ENCODE results near the gene GHRHR. TPM values are rescaled to one million over a fixed set of nuclear protein-coding genes. Genes with fewer than 3 reads are reported as not detected.

The GHRHR gene
- polyA plus RNA-seq, 2 donors, result not detected

GRCh38 chr7:30971840-30972563, 8.2 kb downstream of the GHRHR start:
- 55 to 59% methylated on average over 15 of the region's 15 CpGs for WGBS, 2 donors
- Histone ChIP-seq H3K9me3 (ENCODE audit: control insufficient read depth in 2 of 2, insufficient read depth in 1 of 2, low read depth in 1 of 2, low read length in 1 of 2) (no peaks in the 10 kb centered on the region), H3K36me3 (ENCODE audit: control insufficient read depth in 2 of 2, insufficient read depth in 2 of 2, low read length in 1 of 2) (no peaks in the 10 kb centered on the region), H3K4me3 (ENCODE audit: low read depth in 1 of 2, low read length in 2 of 2) (no peak overlapping the region), H3K4me1 (ENCODE audit: control insufficient read depth in 2 of 2, insufficient read depth in 2 of 2, low read length in 1 of 2) (no peaks in the 10 kb centered on the region), H3K27ac (ENCODE audit: low read depth in 2 of 2, low read length in 1 of 2) (no peak overlapping the region), H3K27me3 (ENCODE audit: control insufficient read depth in 1 of 2, insufficient read depth in 2 of 2, low read length in 2 of 2) (no peaks in the 10 kb centered on the region)

- no peak overlapping the region for H3K27ac ChIP-seq (ENCODE audit: low read depth in 2 of 2, low read length in 1 of 2)
- H3K4me3 ChIP-seq (ENCODE audit: low read depth in 1 of 2, low read length in 2 of 2), result no peak overlapping the region
- WGBS, 2 donors, result 64 to 65% methylated on average over 3 of the region's 3 CpGs
- no peaks in the 10 kb centered on the region for H3K27me3 ChIP-seq (ENCODE audit: control insufficient read depth in 1 of 2, insufficient read depth in 2 of 2, low read length in 2 of 2)
- no peaks in the 10 kb centered on the region for H3K36me3 ChIP-seq (ENCODE audit: control insufficient read depth in 2 of 2, insufficient read depth in 2 of 2, low read length in 1 of 2)
- H3K4me1 ChIP-seq (ENCODE audit: control insufficient read depth in 2 of 2, insufficient read depth in 2 of 2, low read length in 1 of 2), result no peaks in the 10 kb centered on the region
- H3K9me3 ChIP-seq (ENCODE audit: control insufficient read depth in 2 of 2, insufficient read depth in 1 of 2, low read depth in 1 of 2, low read length in 1 of 2), result no peaks in the 10 kb centered on the region
Measured at GRCh38 chr7:30973292-30973691, 9.5 kb downstream of the GHRHR start.

DNA sequence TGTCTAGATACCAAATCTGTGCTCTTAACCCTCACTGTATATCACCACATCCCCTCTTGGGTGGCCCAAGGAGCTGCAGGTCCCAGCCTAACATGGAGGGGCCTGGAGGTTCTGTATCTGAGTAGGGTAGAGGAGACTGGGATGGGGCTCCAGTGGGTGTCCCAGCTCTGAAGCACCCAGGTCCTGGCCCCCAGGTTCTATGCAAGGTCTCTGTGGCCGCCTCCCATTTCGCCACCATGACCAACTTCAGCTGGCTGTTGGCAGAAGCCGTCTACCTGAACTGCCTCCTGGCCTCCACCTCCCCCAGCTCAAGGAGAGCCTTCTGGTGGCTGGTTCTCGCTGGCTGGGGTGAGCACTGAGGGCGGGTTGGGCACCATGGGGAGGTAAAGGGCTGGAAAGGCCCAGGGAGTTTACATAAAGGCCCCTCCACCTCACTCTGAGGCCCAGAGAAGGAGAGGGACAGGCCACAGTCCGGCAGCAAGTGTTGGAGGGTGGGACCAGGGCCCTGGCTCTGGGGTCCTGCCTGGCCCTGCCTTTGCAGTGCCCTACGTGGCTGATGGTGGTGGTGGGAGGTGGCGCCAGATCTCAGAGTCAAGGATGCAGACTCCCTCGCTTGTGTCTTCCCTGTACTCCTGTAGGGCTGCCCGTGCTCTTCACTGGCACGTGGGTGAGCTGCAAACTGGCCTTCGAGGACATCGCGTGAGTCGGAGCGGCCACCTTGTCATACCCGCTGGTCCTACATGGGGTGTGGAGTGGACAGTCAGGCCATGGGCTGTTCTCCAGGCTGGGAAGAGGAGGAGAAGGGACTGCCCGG, 10.2 kb downstream of the GHRHR start:
- Histone ChIP-seq H3K4me3 (ENCODE audit: low read depth in 1 of 2, low read length in 2 of 2) (no peak overlapping the region), H3K27ac (ENCODE audit: low read depth in 2 of 2, low read length in 1 of 2) (no peak overlapping the region), H3K9me3 (ENCODE audit: control insufficient read depth in 2 of 2, insufficient read depth in 1 of 2, low read depth in 1 of 2, low read length in 1 of 2) (no peaks in the 10 kb centered on the region), H3K4me1 (ENCODE audit: control insufficient read depth in 2 of 2, insufficient read depth in 2 of 2, low read length in 1 of 2) (no peaks in the 10 kb centered on the region), H3K36me3 (ENCODE audit: control insufficient read depth in 2 of 2, insufficient read depth in 2 of 2, low read length in 1 of 2) (no peaks in the 10 kb centered on the region), H3K27me3 (ENCODE audit: control insufficient read depth in 1 of 2, insufficient read depth in 2 of 2, low read length in 2 of 2) (no peaks in the 10 kb centered on the region)
- WGBS, 2 donors, result 94% methylated on average over 18 of the region's 18 CpGs

DNA sequence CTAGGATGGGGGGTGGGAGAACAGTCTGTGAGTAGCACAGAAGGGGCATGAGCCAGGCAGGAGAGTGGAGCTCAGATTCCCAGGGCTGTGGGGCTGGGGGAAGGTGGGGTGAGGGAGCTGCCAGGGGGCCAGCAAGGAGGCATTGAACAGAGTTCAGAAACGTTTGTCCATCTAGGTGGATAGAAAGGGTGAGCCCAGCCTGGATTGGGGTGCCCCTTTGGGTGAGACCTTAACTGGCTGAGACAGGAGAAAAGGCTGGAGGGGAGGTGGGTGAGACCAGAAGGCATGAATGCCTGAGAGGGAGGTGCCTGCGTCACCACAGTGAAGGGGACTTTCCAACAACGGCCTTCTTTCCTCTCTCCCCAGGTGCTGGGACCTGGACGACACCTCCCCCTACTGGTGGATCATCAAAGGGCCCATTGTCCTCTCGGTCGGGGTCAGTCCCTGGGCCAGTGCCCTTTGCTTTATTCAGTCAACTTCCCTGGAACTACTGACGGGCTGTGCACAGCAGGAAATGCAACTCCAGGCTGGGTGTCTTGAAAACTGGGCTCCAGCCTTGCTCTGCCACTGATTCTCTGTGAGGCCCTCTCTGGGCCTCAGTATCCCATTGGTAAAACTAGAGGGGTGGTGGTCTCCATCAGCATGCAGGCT, 11.0 kb downstream of the GHRHR start:
- no peak overlapping the region for H3K27ac ChIP-seq (ENCODE audit: low read depth in 2 of 2, low read length in 1 of 2)
- peaks cover 0 to 3% of the 10 kb centered on the region in 2 donors for H3K27me3 ChIP-seq (ENCODE audit: control insufficient read depth in 1 of 2, insufficient read depth in 2 of 2, low read length in 2 of 2)
- no peaks in the 10 kb centered on the region for H3K4me1 ChIP-seq (ENCODE audit: control insufficient read depth in 2 of 2, insufficient read depth in 2 of 2, low read length in 1 of 2)
- H3K36me3 ChIP-seq (ENCODE audit: control insufficient read depth in 2 of 2, insufficient read depth in 2 of 2, low read length in 1 of 2), result no peaks in the 10 kb centered on the region
- no peaks in the 10 kb centered on the region for H3K9me3 ChIP-seq (ENCODE audit: control insufficient read depth in 2 of 2, insufficient read depth in 1 of 2, low read depth in 1 of 2, low read length in 1 of 2)
- H3K4me3 ChIP-seq (ENCODE audit: low read depth in 1 of 2, low read length in 2 of 2), result no peak overlapping the region
- 17% methylated on average over 7 of the region's 7 CpGs for WGBS, 2 donors

GRCh38 chr7:30975256-30975899, 11.6 kb downstream of the GHRHR start:
- H3K36me3 ChIP-seq (ENCODE audit: control insufficient read depth in 2 of 2, insufficient read depth in 2 of 2, low read length in 1 of 2), result no peaks in the 10 kb centered on the region

DNA sequence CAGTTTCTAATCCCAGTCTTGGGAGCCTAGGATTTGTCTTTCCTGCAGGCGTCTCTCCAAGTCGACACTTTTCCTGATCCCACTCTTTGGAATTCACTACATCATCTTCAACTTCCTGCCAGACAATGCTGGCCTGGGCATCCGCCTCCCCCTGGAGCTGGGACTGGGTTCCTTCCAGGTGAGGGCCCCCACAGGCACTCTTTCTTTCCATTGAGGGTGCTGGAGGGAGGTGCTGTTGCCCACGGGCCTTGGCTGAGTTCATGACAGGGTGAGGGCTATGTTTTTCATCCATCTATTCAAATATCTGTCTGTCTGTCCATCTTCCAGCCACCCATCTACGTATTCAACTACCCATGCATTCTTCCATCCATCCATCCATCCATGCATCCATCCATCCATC, 12.6 kb downstream of the GHRHR start:
- no peak overlapping the region for H3K27ac ChIP-seq (ENCODE audit: low read depth in 2 of 2, low read length in 1 of 2)
- H3K4me1 ChIP-seq (ENCODE audit: control insufficient read depth in 2 of 2, insufficient read depth in 2 of 2, low read length in 1 of 2), result no peaks in the 10 kb centered on the region
- no peak overlapping the region for H3K4me3 ChIP-seq (ENCODE audit: low read depth in 1 of 2, low read length in 2 of 2)
- no peaks in the 10 kb centered on the region for H3K36me3 ChIP-seq (ENCODE audit: control insufficient read depth in 2 of 2, insufficient read depth in 2 of 2, low read length in 1 of 2)
- WGBS, 2 donors, result 75 to 79% methylated on average over 5 of the region's 5 CpGs
- no peaks in the 10 kb centered on the region for H3K9me3 ChIP-seq (ENCODE audit: control insufficient read depth in 2 of 2, insufficient read depth in 1 of 2, low read depth in 1 of 2, low read length in 1 of 2)
- H3K27me3 ChIP-seq (ENCODE audit: control insufficient read depth in 1 of 2, insufficient read depth in 2 of 2, low read length in 2 of 2), result peaks cover 0 to 3% of the 10 kb centered on the region in 2 donors

More at GRCh38 chr7:30975256-30975899, 11.6 kb downstream of the GHRHR start:
- WGBS, 2 donors, result 79 to 86% methylated on average over 5 of the region's 5 CpGs
- H3K4me3 ChIP-seq (ENCODE audit: low read depth in 1 of 2, low read length in 2 of 2), result no peak overlapping the region
- H3K4me1 ChIP-seq (ENCODE audit: control insufficient read depth in 2 of 2, insufficient read depth in 2 of 2, low read length in 1 of 2), result no peaks in the 10 kb centered on the region
- H3K27ac ChIP-seq (ENCODE audit: low read depth in 2 of 2, low read length in 1 of 2), result no peak overlapping the region
- H3K27me3 ChIP-seq (ENCODE audit: control insufficient read depth in 1 of 2, insufficient read depth in 2 of 2, low read length in 2 of 2), result peaks cover 0 to 3% of the 10 kb centered on the region in 2 donors
- H3K9me3 ChIP-seq (ENCODE audit: control insufficient read depth in 2 of 2, insufficient read depth in 1 of 2, low read depth in 1 of 2, low read length in 1 of 2), result no peaks in the 10 kb centered on the region

GRCh38 chr7:30977222-30977621, 13.5 kb downstream of the GHRHR start:
- H3K4me3 ChIP-seq (ENCODE audit: low read depth in 1 of 2, low read length in 2 of 2), result no peak overlapping the region
- no peaks in the 10 kb centered on the region for H3K4me1 ChIP-seq (ENCODE audit: control insufficient read depth in 2 of 2, insufficient read depth in 2 of 2, low read length in 1 of 2)
- no peak overlapping the region for H3K27ac ChIP-seq (ENCODE audit: low read depth in 2 of 2, low read length in 1 of 2)
- H3K9me3 ChIP-seq (ENCODE audit: control insufficient read depth in 2 of 2, insufficient read depth in 1 of 2, low read depth in 1 of 2, low read length in 1 of 2), result no peaks in the 10 kb centered on the region
- 56 to 58% methylated on average over 1 of the region's 1 CpG for WGBS, 2 donors
- H3K36me3 ChIP-seq (ENCODE audit: control insufficient read depth in 2 of 2, insufficient read depth in 2 of 2, low read length in 1 of 2), result no peaks in the 10 kb centered on the region
- peaks cover 0 to 3% of the 10 kb centered on the region in 2 donors for H3K27me3 ChIP-seq (ENCODE audit: control insufficient read depth in 1 of 2, insufficient read depth in 2 of 2, low read length in 2 of 2)

- Histone ChIP-seq H3K4me3 (ENCODE audit: low read depth in 1 of 2, low read length in 2 of 2) (no peak overlapping the region), H3K36me3 (ENCODE audit: control insufficient read depth in 2 of 2, insufficient read depth in 2 of 2, low read length in 1 of 2) (no peaks in the 10 kb centered on the region), H3K4me1 (ENCODE audit: control insufficient read depth in 2 of 2, insufficient read depth in 2 of 2, low read length in 1 of 2) (no peaks in the 10 kb centered on the region), H3K27me3 (ENCODE audit: control insufficient read depth in 1 of 2, insufficient read depth in 2 of 2, low read length in 2 of 2) (peaks cover 0 to 3% of the 10 kb centered on the region in 2 donors), H3K27ac (ENCODE audit: low read depth in 2 of 2, low read length in 1 of 2) (no peak overlapping the region), H3K9me3 (ENCODE audit: control insufficient read depth in 2 of 2, insufficient read depth in 1 of 2, low read depth in 1 of 2, low read length in 1 of 2) (no peaks in the 10 kb centered on the region)
- 41 to 46% methylated on average over 9 of the region's 9 CpGs for WGBS, 2 donors
Measured at GRCh38 chr7:30977896-30978564, 14.3 kb downstream of the GHRHR start.

DNA sequence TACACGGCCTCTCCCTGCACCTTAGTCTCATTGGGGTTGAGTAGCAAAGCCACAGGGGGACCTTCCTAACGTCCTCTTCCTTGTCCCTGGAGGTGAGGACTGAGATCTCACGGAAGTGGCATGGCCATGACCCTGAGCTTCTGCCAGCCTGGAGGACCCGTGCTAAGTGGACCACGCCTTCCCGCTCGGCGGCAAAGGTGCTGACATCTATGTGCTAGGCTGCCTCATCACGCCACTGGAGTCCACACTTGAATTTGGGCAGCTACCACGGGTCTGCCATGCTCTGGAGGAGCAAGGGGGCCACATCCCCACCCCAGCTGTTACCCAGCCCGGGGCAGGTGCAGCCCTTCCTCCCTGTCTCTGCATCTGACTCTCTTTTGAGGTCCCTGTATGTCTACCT, 15.3 kb downstream of the GHRHR start:
- WGBS, 2 donors, result 63 to 72% methylated on average over 11 of the region's 11 CpGs
- peaks cover 0 to 3% of the 10 kb centered on the region in 2 donors for H3K27me3 ChIP-seq (ENCODE audit: control insufficient read depth in 1 of 2, insufficient read depth in 2 of 2, low read length in 2 of 2)
- no peaks in the 10 kb centered on the region for H3K4me1 ChIP-seq (ENCODE audit: control insufficient read depth in 2 of 2, insufficient read depth in 2 of 2, low read length in 1 of 2)
- no peaks in the 10 kb centered on the region for H3K36me3 ChIP-seq (ENCODE audit: control insufficient read depth in 2 of 2, insufficient read depth in 2 of 2, low read length in 1 of 2)
- no peaks in the 10 kb centered on the region for H3K9me3 ChIP-seq (ENCODE audit: control insufficient read depth in 2 of 2, insufficient read depth in 1 of 2, low read depth in 1 of 2, low read length in 1 of 2)
- no peak overlapping the region for H3K27ac ChIP-seq (ENCODE audit: low read depth in 2 of 2, low read length in 1 of 2)
- H3K4me3 ChIP-seq (ENCODE audit: low read depth in 1 of 2, low read length in 2 of 2), result no peak overlapping the region

Data from esophagus (tissue), 2 donors.